LNCaP clone FGC (cell line): ENCODE measurements around the gene MAN1C1.
A peak's percentile ranks its signal among the peaks of the same experiment; 100 is the strongest.

Source experiments
- DNase-seq: peaks from one replicate; pipeline ENCODE4 v3.0.0-alpha.2; 2011; ENCODE audit warnings: low read depth
- H3K4me3 ChIP-seq: 2 replicates; pipeline ENCODE4 v1.5.1; 2011; ENCODE audit warnings: mild to moderate bottlenecking, low read depth, low read length, control low read depth
- CTCF ChIP-seq: IDR thresholded peaks from 2 replicates; pipeline ENCODE4 v1.5.1; 2012; ENCODE audit warnings: mild to moderate bottlenecking; ENCODE audit not compliant: control insufficient read depth, insufficient read depth; ENCODE audit errors: extremely low read depth

Gene MAN1C1

GRCh38 chr1:25799935-25800702 lies 183.5 kb downstream of the MAN1C1 start, which contains the start of gene SELENON:
TSS of gene SELENON (plus strand) at chr1:25800193. CDS start at chr1:25800231, 38 bp downstream.
- TF ChIP-seq CTCF, result no peak
- no peak for DNase-seq
- H3K4me3 ChIP-seq, result peak within 1 kb of the TSS; percentile 53

GRCh38 chr1:25800703-25801377 lies 184.2 kb downstream of the MAN1C1 start:
- peak overlapping the region; percentile 53 for H3K4me3 ChIP-seq
- no peak for TF ChIP-seq CTCF
- no peak for DNase-seq

- no peak for TF ChIP-seq CTCF
- no peak for DNase-seq
- H3K4me3 ChIP-seq, result no peak overlapping the region
These were observed 186.3 kb downstream of the MAN1C1 start for GRCh38 chr1:25802915-25803314.

- TF ChIP-seq CTCF, result no peak
- no peak overlapping the region for H3K4me3 ChIP-seq
- DNase-seq, result no peak
These were observed 186.8 kb downstream of the MAN1C1 start for GRCh38 chr1:25803368-25803767.

- H3K4me3 ChIP-seq, result no peak overlapping the region
- DNase-seq, result no peak
- TF ChIP-seq CTCF, result no peak
These were observed 187.8 kb downstream of the MAN1C1 start for GRCh38 chr1:25804244-25804963.

- TF ChIP-seq CTCF, result no peak
- DNase-seq, result no peak
- H3K4me3 ChIP-seq, result no peak overlapping the region
These were observed 188.6 kb downstream of the MAN1C1 start for GRCh38 chr1:25804964-25805862.
